Erythroblast (primary cell): ENCODE data around the gene LINGO3.

Source experiments
- GATA1 ChIP-seq: IDR thresholded peaks from 2 replicates; pipeline ENCODE4 v1.6.1; 2011; ENCODE audit warnings: low read depth, mild to moderate bottlenecking, control low read depth, low read length, moderate library complexity
- POLR2A ChIP-seq: IDR thresholded peaks from 2 replicates; pipeline ENCODE4 v1.6.1; 2011; ENCODE audit warnings: mild to moderate bottlenecking, low read length

GRCh38 chr19:2315818-2316353 is 7.9 kb upstream of the LINGO3 start:
- no peak for TF ChIP-seq POLR2A
- no peak for TF ChIP-seq GATA1
